Loucy (cell line): ENCODE results near the gene ALS2CL.

Experiments used
- CTCF ChIP-seq: fragments of 200-600 bp; sonication (generic); conservative IDR thresholded peaks from 2 replicates; pipeline ENCODE4 v1.5.1; 2014; ENCODE audit warnings: mild to moderate bottlenecking, antibody characterized with exemption, low read length
- EZH2phosphoT487 ChIP-seq: fragments of 200-600 bp; IDR thresholded peaks from 2 replicates; pipeline ENCODE4 v1.6.1; 2018; ENCODE audit warnings: antibody characterized with exemption, mild to moderate bottlenecking, moderate library complexity, borderline replicate concordance

- TF ChIP-seq CTCF, result no peak
- TF ChIP-seq EZH2phosphoT487, result no peak
These were observed 25.8 kb downstream of the ALS2CL start for GRCh38 chr3:46667657-46668056.
